ENCODE measurements around the gene RPN1. TPM values are rescaled to one million over a fixed set of nuclear protein-coding genes. Genes with fewer than 3 reads are reported as not detected.

RPN1 gene
- total RNA-seq, 6 donors from 2014 or later = 81.7 to 321 (median 218) TPM

GRCh38 chr3:128616516-128617269, 33.9 kb downstream of the RPN1 start:
- 86 to 100% methylated on average over 3 to 15 of the region's 16 CpGs for WGBS, 2 donors

GRCh38 chr3:128614076-128614475, 36.5 kb downstream of the RPN1 start:
- Histone ChIP-seq H3K4me1 (peaks cover 11 to 18% (median 16%) of the 10 kb centered on the region in 4 donors), H3K4me3 (no peak overlapping the region), H3K27ac (no peak overlapping the region), H3K27me3 (no peaks in the 10 kb centered on the region), H3K9me3 (no peaks in the 10 kb centered on the region), H3K36me3 (peaks cover 0 to 4% (median 0%) of the 10 kb centered on the region in 4 donors)
- 91 to 100% methylated on average over 1 of the region's 1 CpG for WGBS, 2 donors
- ATAC-seq (ENCODE audit: low FRiP score in 2 of 2) (no peak), DNase-seq (no peak)
- TF ChIP-seq CTCF (IDR thresholded peaks at IDR 0.05) (no peak), POLR2AphosphoS5 (IDR thresholded peaks at IDR 0.05) (no peak), POLR2A (IDR thresholded peaks at IDR 0.05) (no peak), EP300 (IDR thresholded peaks at IDR 0.05) (no peak)

More at GRCh38 chr3:128616516-128617269, 33.9 kb downstream of the RPN1 start:
- peak overlapping the region; percentile 61 to 96 (median 80) for H3K27ac ChIP-seq
- TF ChIP-seq EP300 (IDR thresholded peaks at IDR 0.05) = no peak
- no peak for TF ChIP-seq POLR2AphosphoS5 (IDR thresholded peaks at IDR 0.05)
- TF ChIP-seq POLR2A (IDR thresholded peaks at IDR 0.05) = no peak
- TF ChIP-seq CTCF (IDR thresholded peaks at IDR 0.05) = no peak
- no peak for ATAC-seq (ENCODE audit: low FRiP score in 2 of 2)
- H3K4me3 ChIP-seq = peak overlapping the region in 3 of 4 donors; percentile 56 to 97 (median 78)
- DNase-seq = peak in 1 of 2 donors; percentile 72
- no peaks in the 10 kb centered on the region for H3K9me3 ChIP-seq
- H3K4me1 ChIP-seq = peaks cover 28 to 39% (median 30%) of the 10 kb centered on the region in 4 donors
- H3K36me3 ChIP-seq = peaks cover 9 to 30% (median 18%) of the 10 kb centered on the region in 4 donors
- H3K27me3 ChIP-seq = no peaks in the 10 kb centered on the region

GRCh38 chr3:128613083-128613829, 37.4 kb downstream of the RPN1 start:
- Histone ChIP-seq H3K27me3 (no peaks in the 10 kb centered on the region), H3K4me1 (peaks cover 5 to 14% (median 12%) of the 10 kb centered on the region in 4 donors), H3K27ac (no peak overlapping the region), H3K36me3 (no peaks in the 10 kb centered on the region), H3K9me3 (no peaks in the 10 kb centered on the region), H3K4me3 (no peak overlapping the region)
- WGBS, 2 donors = 83 to 85% methylated on average over 11 to 13 of the region's 16 CpGs
- no peak for TF ChIP-seq POLR2A (IDR thresholded peaks at IDR 0.05)
- no peak for TF ChIP-seq EP300 (IDR thresholded peaks at IDR 0.05)
- no peak for TF ChIP-seq CTCF (IDR thresholded peaks at IDR 0.05)
- no peak for TF ChIP-seq POLR2AphosphoS5 (IDR thresholded peaks at IDR 0.05)
- ATAC-seq (ENCODE audit: low FRiP score in 2 of 2) = no peak
- no peak for DNase-seq

GRCh38 chr3:128610451-128611070, 40.1 kb downstream of the RPN1 start:
- Histone ChIP-seq H3K4me3 (no peak overlapping the region), H3K27ac (no peak overlapping the region), H3K36me3 (no peaks in the 10 kb centered on the region), H3K4me1 (peaks cover 11 to 14% (median 12%) of the 10 kb centered on the region in 4 donors), H3K9me3 (no peaks in the 10 kb centered on the region), H3K27me3 (no peaks in the 10 kb centered on the region)
- WGBS, 2 donors = 82 to 84% methylated on average over 9 to 15 of the region's 15 CpGs
- ATAC-seq (ENCODE audit: low FRiP score in 2 of 2) (no peak), DNase-seq (no peak)
- no peak for TF ChIP-seq EP300 (IDR thresholded peaks at IDR 0.05)
- no peak for TF ChIP-seq CTCF (IDR thresholded peaks at IDR 0.05)
- TF ChIP-seq POLR2A (IDR thresholded peaks at IDR 0.05) = no peak
- TF ChIP-seq POLR2AphosphoS5 (IDR thresholded peaks at IDR 0.05) = no peak
